SK-N-MC (cell line): ENCODE data around the gene PNPO.

ENCODE experiments used
- EZH2 ChIP-seq: fragments of 200-600 bp; sonication (generic); IDR thresholded peaks from one replicate; pipeline ENCODE4 v1.6.1; 2017; ENCODE audit warnings: antibody characterized with exemption
- FOXP2 ChIP-seq: optimal IDR thresholded peaks from 2 replicates; pipeline ENCODE3; 2011; ENCODE audit warnings: mild to moderate bottlenecking, moderate library complexity; ENCODE audit not compliant: insufficient read depth; ENCODE audit errors: extremely low read length, control extremely low read depth
- POLR2AphosphoS5 ChIP-seq: IDR thresholded peaks from 2 replicates; pipeline ENCODE4 v1.6.1; 2012; ENCODE audit warnings: mild to moderate bottlenecking, low read depth, low read length, borderline replicate concordance

GRCh38 chr17:47986520-47986919 lies 45.1 kb downstream of the PNPO start:
- no peak for TF ChIP-seq EZH2
- no peak for TF ChIP-seq POLR2AphosphoS5
- TF ChIP-seq FOXP2, result no peak
